LNCaP clone FGC (cell line): ENCODE data around the gene MRPL58.
A peak's percentile ranks its signal among the peaks of the same experiment; 100 is the strongest.

Source experiments
- DNase-seq: peaks from one replicate; pipeline ENCODE4 v3.0.0-alpha.2; 2011; ENCODE audit warnings: low read depth
- H3K4me3 ChIP-seq: 2 replicates; pipeline ENCODE4 v1.5.1; 2011; ENCODE audit warnings: mild to moderate bottlenecking, low read depth, low read length, control low read depth
- TF ChIP-seq, protein P1 (sequence below): IDR thresholded peaks from 2 replicates; pipeline ENCODE4 v1.5.1; 2012; ENCODE audit warnings: mild to moderate bottlenecking; ENCODE audit not compliant: control insufficient read depth, insufficient read depth; ENCODE audit errors: extremely low read depth

MRPL58 gene

DNA sequence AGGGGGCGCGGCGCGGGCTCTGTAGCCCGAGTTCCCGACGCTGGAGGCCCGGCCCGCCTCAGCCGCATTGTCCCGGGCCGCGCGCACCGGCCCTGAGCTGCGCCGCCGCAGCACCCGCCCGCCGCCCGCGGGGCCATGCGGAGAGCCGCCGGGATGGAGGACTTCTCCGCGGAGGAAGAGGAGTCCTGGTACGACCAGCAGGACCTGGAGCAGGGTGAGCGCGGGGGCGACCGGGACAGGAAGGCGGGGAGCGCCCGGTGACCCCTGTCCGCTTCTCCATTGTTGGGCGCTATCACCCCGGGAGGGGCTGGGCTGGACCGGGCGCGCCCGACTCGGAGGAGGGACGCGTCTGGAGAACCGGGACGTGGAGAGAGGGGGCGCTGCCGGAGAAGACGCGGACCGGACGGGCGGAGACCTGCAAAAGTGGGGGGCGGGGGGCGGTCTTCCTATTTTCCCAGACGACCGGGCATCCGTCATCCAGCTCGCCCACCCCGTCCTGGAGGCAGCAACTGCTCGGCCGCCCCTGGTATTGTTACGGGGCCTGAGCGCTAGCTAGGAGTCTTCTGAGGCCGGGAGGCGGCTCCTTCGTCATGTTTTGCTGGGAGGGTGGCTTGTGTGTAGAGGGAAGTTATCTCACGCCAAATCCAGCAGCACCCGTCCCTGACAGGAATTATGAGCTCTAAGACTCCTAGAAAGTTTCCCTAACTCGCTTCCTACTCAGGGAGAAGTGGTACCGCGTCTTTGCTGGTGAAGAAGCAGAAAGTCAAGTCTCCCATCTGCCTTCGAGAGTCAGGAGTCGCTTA lies 24.4 kb upstream of the MRPL58 start:
- no peak for DNase-seq
- TF ChIP-seq, protein P1, sequence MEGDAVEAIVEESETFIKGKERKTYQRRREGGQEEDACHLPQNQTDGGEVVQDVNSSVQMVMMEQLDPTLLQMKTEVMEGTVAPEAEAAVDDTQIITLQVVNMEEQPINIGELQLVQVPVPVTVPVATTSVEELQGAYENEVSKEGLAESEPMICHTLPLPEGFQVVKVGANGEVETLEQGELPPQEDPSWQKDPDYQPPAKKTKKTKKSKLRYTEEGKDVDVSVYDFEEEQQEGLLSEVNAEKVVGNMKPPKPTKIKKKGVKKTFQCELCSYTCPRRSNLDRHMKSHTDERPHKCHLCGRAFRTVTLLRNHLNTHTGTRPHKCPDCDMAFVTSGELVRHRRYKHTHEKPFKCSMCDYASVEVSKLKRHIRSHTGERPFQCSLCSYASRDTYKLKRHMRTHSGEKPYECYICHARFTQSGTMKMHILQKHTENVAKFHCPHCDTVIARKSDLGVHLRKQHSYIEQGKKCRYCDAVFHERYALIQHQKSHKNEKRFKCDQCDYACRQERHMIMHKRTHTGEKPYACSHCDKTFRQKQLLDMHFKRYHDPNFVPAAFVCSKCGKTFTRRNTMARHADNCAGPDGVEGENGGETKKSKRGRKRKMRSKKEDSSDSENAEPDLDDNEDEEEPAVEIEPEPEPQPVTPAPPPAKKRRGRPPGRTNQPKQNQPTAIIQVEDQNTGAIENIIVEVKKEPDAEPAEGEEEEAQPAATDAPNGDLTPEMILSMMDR = peak; percentile 53
- H3K4me3 ChIP-seq = peak overlapping the region; percentile 80

GRCh38 chr17:74990581-74991105 lies 21.8 kb upstream of the MRPL58 start:
- no peak for DNase-seq
- H3K4me3 ChIP-seq = no peak overlapping the region
- TF ChIP-seq, protein P1 = no peak

DNA sequence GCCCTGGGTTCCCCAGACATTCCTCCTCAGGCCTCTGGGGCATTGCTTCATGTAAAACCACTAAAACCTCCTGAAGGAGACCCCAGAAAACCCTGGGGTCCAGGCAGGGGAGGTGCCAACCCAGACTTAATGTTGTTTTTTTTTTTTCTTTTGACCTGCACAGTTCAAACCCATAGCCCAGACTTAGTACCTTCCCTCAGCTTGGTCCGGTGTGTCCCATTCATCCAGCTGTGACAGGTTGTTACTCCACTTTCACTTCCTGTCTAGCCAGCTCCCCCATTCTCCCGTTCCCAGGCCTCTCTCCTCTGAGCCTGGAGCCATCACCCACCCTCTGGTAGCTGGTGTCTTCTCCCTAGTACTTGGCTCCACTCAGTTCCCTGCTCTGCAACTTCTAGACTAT lies 20.2 kb upstream of the MRPL58 start:
- DNase-seq = no peak
- no peak overlapping the region for H3K4me3 ChIP-seq
- TF ChIP-seq, protein P1 = no peak

DNA sequence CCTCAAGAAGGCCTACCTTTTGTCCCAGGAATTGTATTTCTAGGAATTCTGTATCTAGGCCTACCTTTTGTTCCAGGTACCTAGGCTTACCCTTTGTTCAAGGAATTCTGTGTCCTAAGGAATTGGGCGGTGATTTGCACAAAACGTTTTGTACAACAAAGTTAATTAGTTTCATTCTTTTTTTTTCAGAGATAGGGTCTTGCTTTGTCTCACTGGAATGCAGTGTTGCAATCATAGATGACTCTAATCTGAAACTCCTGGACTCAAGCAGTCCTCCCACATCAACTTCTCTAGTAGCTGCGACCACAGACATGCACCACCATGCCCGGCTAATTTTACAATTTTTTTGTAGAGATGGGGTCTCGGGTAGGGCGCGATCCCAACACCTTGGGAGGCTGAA lies 18.0 kb upstream of the MRPL58 start:
- TF ChIP-seq, protein P1 = no peak
- DNase-seq = no peak
- no peak overlapping the region for H3K4me3 ChIP-seq

- TF ChIP-seq, protein P1 = no peak
- H3K4me3 ChIP-seq = no peak overlapping the region
- no peak for DNase-seq
Observed at GRCh38 chr17:74995847-74996246, 16.6 kb upstream of the MRPL58 start.

- H3K4me3 ChIP-seq = no peak overlapping the region
- no peak for DNase-seq
- TF ChIP-seq, protein P1 = no peak
Observed at GRCh38 chr17:74998783-74999182, 13.7 kb upstream of the MRPL58 start.
